Left ventricle myocardium inferior (tissue), 1 donor: ENCODE measurements around the gene ADCY5. TPM values are rescaled to one million over a fixed set of nuclear protein-coding genes. Genes with fewer than 3 reads are reported as not detected.

Experiments used
- DNase-seq: peaks from one replicate; pipeline ENCODE4 v3.0.0-alpha.2; 2020
- H3K27ac ChIP-seq: fragments of 200-600 bp; replicated peaks from 2 replicates; pipeline ENCODE4 v1.8.0; 2021
- H3K27me3 ChIP-seq: fragments of 200-600 bp; 2 replicates; pipeline ENCODE4 v1.8.0; 2021; ENCODE audit warnings: low read depth
- H3K36me3 ChIP-seq: fragments of 200-600 bp; 2 replicates; pipeline ENCODE4 v1.8.0; 2021
- H3K4me1 ChIP-seq: fragments of 200-600 bp; 2 replicates; pipeline ENCODE4 v1.8.0; 2021
- H3K4me3 ChIP-seq: fragments of 200-600 bp; 2 replicates; pipeline ENCODE4 v1.8.0; 2021; ENCODE audit warnings: mild to moderate bottlenecking, moderate library complexity
- H3K9me3 ChIP-seq: fragments of 200-600 bp; replicated peaks from 2 replicates; pipeline ENCODE4 v1.8.0; 2021
- intact Hi-C: fragments of 100-400 bp; cut with micrococcal nuclease; formaldehyde crosslinking; loops from one replicate; pipeline ENCODE4 v1.11.0; 2022
- total RNA-seq: library from RNA; stranded (reverse); fragmentation: NEBNext Ultra II Directional; extraction: Animal tissue kit (Norgen Biotek cat#: 25700); gene quantifications from one replicate; pipeline ENCODE4 v1.2.1, GENCODE V29; 2021
- TF ChIP-seq, protein P1 (sequence below): fragments of 200-600 bp; IDR thresholded peaks from 2 replicates; pipeline ENCODE4 v1.8.0; 2021; ENCODE audit warnings: antibody characterized with exemption, mild to moderate bottlenecking, borderline replicate concordance
- donor health status: DM: no; HTN: yes; CAD: no; lungs with severe emphysema.

Gene ADCY5
- total RNA-seq, 1 donor from 2014 or later = 249 TPM

DNA sequence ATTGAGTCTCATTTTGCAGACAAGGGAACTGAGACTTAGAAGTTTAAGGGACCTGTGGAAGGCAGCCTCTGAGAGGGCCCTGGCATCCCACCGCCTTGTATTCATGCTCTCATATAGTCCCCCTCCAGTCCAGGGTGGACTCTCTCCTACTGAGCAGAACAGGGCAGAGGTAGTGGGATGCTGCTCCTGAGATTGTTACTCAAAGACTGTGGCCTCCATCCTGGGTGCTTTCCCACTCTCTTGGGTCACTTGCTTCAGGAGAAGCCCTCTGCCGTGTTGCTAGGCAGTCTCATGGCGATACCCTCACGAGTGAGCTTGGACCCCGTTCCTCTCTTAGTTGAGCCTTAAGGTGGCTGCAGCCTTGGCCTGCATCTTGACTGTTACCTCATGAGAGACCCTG is 22.2 kb upstream of the ADCY5 start:
- Histone ChIP-seq H3K4me1 (no peaks in the 10 kb centered on the region), H3K27ac (no peak overlapping the region), H3K36me3 (no peaks in the 10 kb centered on the region), H3K27me3 (peaks cover 11% of the 10 kb centered on the region), H3K9me3 (no peaks in the 10 kb centered on the region), H3K4me3 (no peak overlapping the region)
- intact Hi-C loops = no loop called here
- TF ChIP-seq, protein P1, sequence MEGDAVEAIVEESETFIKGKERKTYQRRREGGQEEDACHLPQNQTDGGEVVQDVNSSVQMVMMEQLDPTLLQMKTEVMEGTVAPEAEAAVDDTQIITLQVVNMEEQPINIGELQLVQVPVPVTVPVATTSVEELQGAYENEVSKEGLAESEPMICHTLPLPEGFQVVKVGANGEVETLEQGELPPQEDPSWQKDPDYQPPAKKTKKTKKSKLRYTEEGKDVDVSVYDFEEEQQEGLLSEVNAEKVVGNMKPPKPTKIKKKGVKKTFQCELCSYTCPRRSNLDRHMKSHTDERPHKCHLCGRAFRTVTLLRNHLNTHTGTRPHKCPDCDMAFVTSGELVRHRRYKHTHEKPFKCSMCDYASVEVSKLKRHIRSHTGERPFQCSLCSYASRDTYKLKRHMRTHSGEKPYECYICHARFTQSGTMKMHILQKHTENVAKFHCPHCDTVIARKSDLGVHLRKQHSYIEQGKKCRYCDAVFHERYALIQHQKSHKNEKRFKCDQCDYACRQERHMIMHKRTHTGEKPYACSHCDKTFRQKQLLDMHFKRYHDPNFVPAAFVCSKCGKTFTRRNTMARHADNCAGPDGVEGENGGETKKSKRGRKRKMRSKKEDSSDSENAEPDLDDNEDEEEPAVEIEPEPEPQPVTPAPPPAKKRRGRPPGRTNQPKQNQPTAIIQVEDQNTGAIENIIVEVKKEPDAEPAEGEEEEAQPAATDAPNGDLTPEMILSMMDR = no peak
- DNase-seq = no peak

DNA sequence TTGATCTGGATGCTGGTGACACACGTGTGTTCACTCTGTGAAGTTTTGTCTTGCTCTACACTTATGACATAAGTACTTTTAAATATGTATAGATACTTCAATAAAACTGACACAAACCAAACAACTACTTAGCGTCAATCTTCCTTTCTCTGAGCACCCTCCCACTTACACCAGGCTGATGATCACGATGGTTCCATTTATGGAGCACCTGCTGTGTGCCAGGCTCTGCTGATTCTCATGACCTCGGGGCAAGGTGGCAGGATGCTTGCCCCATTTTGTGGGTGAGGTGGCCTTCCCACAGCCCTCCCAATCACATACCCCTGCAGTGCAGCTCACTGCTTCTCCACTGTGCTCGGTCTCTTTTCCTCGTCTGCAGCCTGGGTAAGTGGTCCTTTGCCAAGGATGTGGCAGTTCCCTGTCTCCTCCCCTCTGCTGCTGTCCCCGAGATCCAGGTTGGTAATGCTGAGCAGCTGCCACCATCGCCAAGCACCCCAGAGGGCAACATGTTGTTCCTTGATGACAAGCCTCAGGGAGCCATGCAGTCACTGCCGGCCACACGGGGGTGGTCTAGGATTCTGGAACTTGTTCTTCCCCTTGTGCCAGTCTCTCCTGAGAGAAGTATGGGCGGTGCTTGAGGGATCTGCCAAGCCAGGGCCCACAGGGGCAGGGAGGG is 20.6 kb upstream of the ADCY5 start:
- TF ChIP-seq, protein P1 = no peak
- H3K4me1 ChIP-seq = no peaks in the 10 kb centered on the region
- no peaks in the 10 kb centered on the region for H3K36me3 ChIP-seq
- H3K27me3 ChIP-seq = peaks cover 4% of the 10 kb centered on the region
- no peaks in the 10 kb centered on the region for H3K9me3 ChIP-seq
- DNase-seq = no peak
- intact Hi-C loops = no loop called here
- no peak overlapping the region for H3K27ac ChIP-seq
- H3K4me3 ChIP-seq = no peak overlapping the region

DNA sequence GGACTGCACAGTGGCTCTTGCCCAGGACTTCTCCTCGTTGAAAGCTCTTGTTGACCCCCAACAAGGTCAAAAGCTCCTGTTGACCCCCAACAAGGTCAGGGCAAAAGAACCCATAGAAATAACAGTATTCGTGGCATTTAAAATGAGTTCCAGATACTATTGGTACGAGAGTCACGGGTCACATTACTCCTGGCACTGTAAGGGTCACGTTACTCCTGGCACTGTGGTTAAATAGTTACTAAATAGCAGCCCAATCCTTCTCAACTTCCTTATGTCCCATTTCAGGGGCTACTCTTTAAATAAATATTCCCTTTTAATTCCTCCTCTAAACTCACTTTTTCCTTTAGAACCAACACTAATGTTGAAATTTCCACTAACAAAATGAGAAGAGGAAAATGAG is 18.2 kb upstream of the ADCY5 start:
- Histone ChIP-seq H3K9me3 (no peaks in the 10 kb centered on the region), H3K36me3 (no peaks in the 10 kb centered on the region), H3K27me3 (peaks cover 11% of the 10 kb centered on the region), H3K27ac (no peak overlapping the region), H3K4me3 (no peak overlapping the region), H3K4me1 (no peaks in the 10 kb centered on the region)
- DNase-seq = no peak
- TF ChIP-seq, protein P1 = no peak
- intact Hi-C loops = no loop called here

DNA sequence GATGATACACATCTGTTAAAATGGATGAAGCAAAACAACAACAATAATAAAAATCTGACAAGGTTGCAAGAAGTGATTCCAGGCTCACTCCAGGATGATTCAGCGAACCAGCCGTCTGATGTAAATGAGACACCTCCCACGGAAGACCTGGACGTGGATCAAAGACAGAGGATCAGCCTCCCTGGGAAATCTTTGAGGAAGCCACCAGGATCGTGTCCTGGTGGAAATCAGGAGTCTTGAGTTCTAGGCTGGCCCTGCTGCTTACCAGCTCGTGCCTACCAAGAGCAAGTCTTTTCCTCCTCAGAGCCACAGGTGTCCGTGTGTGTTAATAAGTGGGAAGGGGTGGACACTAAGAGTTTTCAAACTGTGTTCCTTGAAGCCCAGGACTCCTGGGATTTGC is 15.3 kb upstream of the ADCY5 start:
- no peak for DNase-seq
- no peak overlapping the region for H3K4me3 ChIP-seq
- intact Hi-C loops = no loop called here

DNA sequence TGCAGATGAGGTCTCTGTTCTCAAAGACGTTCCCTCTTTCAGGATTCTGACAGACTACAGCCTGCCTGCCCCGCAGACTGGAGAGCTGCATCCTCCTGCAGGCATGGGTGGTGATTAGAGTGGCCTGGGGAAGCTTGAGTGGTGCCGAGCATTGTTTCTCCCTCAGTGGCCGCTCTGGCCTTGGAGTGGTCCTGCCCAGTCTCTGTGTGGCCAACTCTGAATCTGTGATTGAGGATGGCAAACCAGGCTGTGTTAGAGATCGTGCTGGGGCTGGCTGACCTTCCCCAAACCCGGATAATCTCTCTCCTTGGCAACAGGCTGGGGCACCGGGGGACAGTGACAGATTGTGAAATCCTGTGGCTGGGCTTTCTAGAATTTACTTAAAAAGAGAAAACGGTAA is 11.0 kb upstream of the ADCY5 start:
- TF ChIP-seq, protein P1 = no peak
- Histone ChIP-seq H3K27ac (no peak overlapping the region), H3K27me3 (peaks cover 17% of the 10 kb centered on the region), H3K9me3 (no peaks in the 10 kb centered on the region), H3K4me1 (peaks cover 7% of the 10 kb centered on the region), H3K4me3 (no peak overlapping the region), H3K36me3 (no peaks in the 10 kb centered on the region)
- no peak for DNase-seq
- intact Hi-C loops = no loop called here

More for the DNA sequence above, 15.3 kb upstream of the ADCY5 start:
- peaks cover 14% of the 10 kb centered on the region for H3K27me3 ChIP-seq
- TF ChIP-seq, protein P1 = no peak
- no peak overlapping the region for H3K27ac ChIP-seq
- H3K4me1 ChIP-seq = peaks cover 7% of the 10 kb centered on the region
- no peaks in the 10 kb centered on the region for H3K36me3 ChIP-seq
- H3K9me3 ChIP-seq = no peaks in the 10 kb centered on the region
